Measurements from ENCODE around the gene DNAJC18. TPM values are rescaled to one million over a fixed set of nuclear protein-coding genes. Genes with fewer than 3 reads are reported as not detected.
"Not testable (repeated sequence)": the region's sequence is repeated elsewhere in the genome, so short reads cannot be mapped to it uniquely, and the experiment has no call there.

Gene DNAJC18
- total RNA-seq, 2 donors from 2014 or later = 5.9 to 8.5 TPM

DNA sequence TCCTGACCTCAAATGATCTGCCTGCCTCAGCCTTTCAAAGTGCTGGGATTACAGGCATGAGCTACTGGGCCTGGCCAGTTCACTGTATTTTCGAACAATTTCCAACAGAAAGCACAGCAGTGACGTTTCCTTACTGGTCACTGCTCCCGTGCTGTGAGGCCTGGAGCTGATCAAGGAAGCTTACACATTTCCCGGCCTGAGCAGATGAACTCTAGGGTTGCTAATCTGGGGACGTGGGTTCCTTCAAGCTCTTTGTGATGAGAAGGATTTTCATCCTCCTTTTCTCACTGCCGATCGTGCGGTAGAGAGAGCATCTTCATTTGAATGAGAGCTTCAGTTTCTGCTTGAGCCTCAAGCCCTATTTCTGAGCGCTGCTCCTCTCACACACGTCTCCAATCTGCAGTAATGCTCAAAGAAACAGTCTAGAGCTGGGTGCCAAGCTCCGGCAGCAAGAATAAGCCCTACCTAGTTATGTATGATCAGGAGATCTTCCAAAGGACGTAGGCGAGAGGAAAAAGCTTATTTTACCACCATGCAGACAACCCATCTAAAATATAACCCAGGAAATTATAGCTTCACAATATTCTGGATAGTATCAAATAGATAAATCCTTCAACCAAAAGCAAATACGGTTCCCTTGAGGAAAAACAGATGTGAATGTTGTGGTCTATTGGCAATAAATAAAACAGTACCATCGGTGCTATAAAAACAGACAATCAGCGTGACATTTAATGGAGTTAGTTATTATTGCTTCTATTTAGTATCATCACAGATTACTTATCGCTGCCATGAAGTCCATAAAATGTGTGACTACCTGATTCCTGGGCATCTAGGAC, 28.1 kb downstream of the DNAJC18 start:
- Histone ChIP-seq H3K27ac (no peak overlapping the region), H3K9me3 (no peaks in the 10 kb centered on the region)
- TF ChIP-seq, protein P1, sequence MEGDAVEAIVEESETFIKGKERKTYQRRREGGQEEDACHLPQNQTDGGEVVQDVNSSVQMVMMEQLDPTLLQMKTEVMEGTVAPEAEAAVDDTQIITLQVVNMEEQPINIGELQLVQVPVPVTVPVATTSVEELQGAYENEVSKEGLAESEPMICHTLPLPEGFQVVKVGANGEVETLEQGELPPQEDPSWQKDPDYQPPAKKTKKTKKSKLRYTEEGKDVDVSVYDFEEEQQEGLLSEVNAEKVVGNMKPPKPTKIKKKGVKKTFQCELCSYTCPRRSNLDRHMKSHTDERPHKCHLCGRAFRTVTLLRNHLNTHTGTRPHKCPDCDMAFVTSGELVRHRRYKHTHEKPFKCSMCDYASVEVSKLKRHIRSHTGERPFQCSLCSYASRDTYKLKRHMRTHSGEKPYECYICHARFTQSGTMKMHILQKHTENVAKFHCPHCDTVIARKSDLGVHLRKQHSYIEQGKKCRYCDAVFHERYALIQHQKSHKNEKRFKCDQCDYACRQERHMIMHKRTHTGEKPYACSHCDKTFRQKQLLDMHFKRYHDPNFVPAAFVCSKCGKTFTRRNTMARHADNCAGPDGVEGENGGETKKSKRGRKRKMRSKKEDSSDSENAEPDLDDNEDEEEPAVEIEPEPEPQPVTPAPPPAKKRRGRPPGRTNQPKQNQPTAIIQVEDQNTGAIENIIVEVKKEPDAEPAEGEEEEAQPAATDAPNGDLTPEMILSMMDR (IDR thresholded peaks at IDR 0.05) = no peak

DNA sequence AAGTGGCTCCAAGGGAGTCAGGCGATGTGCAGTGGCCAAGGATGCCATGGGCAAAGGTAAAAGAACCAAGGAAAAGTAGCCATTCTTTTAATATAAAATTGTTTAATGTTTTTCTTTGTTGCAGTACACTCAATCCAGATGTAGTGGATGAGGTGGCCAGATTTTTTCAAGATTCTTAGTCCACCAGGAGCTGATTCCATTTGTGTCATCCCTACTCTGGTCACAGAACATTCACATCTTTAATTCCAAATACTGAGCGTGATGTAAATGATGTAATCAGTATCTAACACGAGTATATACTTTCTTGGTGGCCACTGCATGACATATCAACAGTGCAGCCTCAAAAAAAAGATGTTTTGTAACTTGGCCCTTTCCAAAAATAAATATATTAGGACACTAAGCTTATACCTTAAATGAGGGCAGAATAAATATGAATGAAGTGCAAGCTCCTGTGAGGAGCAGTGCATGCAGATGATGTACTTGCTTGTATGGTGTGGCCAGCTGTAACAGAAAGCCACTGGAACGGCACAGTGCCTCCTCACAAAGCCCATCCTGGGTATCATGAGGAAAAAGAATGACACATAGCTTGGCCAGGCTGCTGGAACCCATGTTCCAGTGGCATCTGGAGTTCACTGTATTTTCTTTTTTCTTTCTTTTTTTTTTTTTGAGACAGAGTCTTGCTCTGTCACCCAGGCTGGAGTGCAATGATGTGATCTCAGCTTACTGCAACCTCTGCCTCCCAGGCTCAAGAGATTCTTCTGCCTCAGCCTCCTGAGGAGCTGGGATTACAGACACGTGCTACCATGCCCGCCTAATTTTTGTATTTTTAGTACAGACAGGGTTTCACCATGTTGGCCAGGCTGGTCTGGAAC, 29.0 kb downstream of the DNAJC18 start:
- no peak overlapping the region for H3K27ac ChIP-seq
- no peaks in the 10 kb centered on the region for H3K36me3 ChIP-seq
- no peaks in the 10 kb centered on the region for H3K9me3 ChIP-seq
- H3K27me3 ChIP-seq = no peaks in the 10 kb centered on the region
- TF ChIP-seq, protein P1 (IDR thresholded peaks at IDR 0.05) = no peak
- DNase-seq (ENCODE audit: low spot score) = no peak
- H3K4me1 ChIP-seq = peaks cover 0 to 20% of the 10 kb centered on the region in 2 donors
- H3K4me3 ChIP-seq = no peak overlapping the region

More for the DNA sequence above, 28.1 kb downstream of the DNAJC18 start:
- no peak for DNase-seq (ENCODE audit: low spot score)
- Histone ChIP-seq H3K36me3 (no peaks in the 10 kb centered on the region), H3K4me3 (no peak overlapping the region), H3K4me1 (peaks cover 0 to 28% of the 10 kb centered on the region in 2 donors), H3K27me3 (no peaks in the 10 kb centered on the region)

DNA sequence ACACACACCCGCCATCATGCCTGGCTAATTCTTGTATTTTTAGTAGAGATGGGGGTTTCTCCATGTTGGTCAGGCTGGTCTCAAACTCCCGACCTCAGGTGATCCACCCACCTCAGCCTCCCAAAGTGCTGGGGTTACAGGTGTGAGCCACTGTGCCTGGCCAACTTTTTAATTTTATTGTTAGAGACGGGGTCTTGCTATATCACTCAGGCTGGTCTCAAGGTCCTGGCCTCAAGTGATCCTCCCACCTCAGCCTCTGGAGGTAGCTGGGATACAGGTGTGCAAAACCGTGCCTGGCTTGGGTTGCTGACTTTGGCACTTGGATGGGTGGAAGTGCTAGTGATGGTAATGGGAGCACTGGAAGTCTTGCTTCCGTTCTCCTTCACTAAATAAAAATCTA, 30.2 kb downstream of the DNAJC18 start:
- H3K4me3 ChIP-seq; H3K27ac ChIP-seq; H3K36me3 ChIP-seq; H3K27me3 ChIP-seq; DNase-seq (ENCODE audit: low spot score); H3K9me3 ChIP-seq: not testable (repeated sequence)
- H3K4me1 ChIP-seq = peaks cover 2 to 14% of the 10 kb centered on the region in 2 donors

DNA sequence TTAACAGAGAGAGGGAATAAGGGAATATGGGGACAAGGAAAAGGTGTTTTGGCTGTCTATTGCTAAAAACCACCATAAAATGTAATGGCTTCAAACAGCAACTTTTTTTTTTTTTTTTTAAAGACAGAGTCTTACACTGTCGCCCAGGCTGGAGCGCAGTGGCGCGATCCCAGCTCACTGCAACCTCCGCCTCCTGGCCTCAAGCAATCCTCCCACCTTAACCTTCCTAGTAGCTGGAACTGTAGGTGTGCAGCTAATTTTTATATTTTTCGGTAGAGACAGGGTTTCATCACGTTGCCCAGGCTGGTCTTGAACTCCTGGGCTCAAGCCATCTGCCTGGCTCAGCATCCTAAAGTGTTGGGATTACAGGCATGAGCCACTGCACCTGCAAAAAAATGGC, 31.1 kb downstream of the DNAJC18 start:
- no peak overlapping the region for H3K4me3 ChIP-seq
- TF ChIP-seq, protein P1 (IDR thresholded peaks at IDR 0.05) = no peak
- DNase-seq (ENCODE audit: low spot score) = no peak

DNA sequence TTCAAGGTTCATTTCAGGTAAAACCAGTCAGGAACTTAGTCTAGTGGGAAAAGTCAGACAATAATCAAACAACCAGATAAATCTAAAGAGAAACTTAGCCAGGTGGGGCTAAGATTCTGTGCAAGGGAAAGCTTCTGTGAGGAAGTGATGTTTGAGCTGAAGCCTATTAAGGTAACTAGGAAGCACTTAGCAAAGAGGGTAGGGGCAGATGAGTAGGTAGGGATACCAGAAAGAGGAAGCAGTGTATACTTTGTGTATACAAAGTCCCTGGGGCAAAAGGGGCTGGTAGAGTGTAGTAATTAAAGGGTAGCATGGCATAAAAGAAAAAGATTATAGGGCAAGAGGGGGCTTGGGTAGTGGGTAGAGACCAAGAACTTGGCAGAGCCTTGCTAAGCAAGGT, 31.8 kb downstream of the DNAJC18 start:
- H3K9me3 ChIP-seq = no peaks in the 10 kb centered on the region

More for the DNA sequence above, 31.1 kb downstream of the DNAJC18 start:
- no peaks in the 10 kb centered on the region for H3K27me3 ChIP-seq
- H3K36me3 ChIP-seq = no peaks in the 10 kb centered on the region
- no peaks in the 10 kb centered on the region for H3K9me3 ChIP-seq
- H3K4me1 ChIP-seq = peaks cover 4 to 12% of the 10 kb centered on the region in 2 donors
- no peak overlapping the region for H3K27ac ChIP-seq

More for the DNA sequence above, 31.8 kb downstream of the DNAJC18 start:
- Histone ChIP-seq H3K27ac (no peak overlapping the region), H3K4me1 (peaks cover 4 to 19% of the 10 kb centered on the region in 2 donors), H3K27me3 (no peaks in the 10 kb centered on the region), H3K36me3 (no peaks in the 10 kb centered on the region), H3K4me3 (no peak overlapping the region)
- TF ChIP-seq, protein P1 (IDR thresholded peaks at IDR 0.05) = no peak
- DNase-seq (ENCODE audit: low spot score) = no peak

Measured in right atrium auricular region (tissue), 2 donors.